Measurements from ENCODE around the gene BIN1. TPM values are rescaled to one million over a fixed set of nuclear protein-coding genes. Genes with fewer than 3 reads are reported as not detected.

Gene BIN1
- total RNA-seq, 1 experiment from 2014 or later: 42.5 TPM

DNA sequence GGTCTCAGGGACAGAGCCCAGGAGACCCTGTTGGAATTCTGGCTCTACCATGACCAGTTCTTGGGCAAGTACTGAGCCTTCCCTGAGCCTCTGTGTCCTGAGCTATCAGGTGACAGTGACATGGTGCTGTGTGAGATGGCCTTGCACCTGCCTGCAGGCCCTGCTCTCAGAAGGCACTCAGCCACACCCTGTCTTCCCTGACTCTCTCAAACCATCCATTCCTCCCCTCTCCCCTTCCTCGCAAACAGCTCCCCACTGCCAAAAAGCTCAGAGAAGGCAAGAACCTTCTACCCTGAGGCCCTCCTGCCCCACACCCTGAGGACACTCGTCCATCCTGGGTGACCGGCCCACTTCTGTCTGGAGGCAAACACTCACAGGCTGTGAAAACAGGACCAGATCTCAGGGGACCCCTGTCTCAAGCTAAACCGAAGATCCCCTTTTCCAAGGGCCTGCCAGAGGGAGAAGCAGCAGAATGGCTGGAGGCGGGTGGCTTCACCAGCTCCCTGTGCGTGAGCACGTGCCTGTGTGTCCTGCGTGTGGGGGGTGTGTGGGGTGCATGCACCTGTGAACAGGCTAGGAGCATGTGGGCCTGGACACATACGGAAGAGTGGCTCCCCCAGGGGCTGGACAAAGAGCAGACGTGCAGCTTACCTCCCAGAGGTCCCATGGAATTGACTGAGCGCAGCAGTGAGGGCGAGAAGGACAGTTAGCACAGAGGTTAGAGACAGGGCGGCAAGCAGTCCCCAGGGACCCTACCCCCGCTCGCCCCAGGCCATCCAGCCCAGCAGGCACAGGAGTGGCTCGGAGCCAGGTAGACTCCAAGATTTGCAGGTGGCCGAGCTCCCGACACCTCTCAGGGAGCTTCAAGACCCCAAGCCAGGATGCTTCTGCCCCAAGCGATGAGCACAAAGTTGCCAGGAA is 53.9 kb downstream of the BIN1 start (continued):
- TF ChIP-seq, protein P1, sequence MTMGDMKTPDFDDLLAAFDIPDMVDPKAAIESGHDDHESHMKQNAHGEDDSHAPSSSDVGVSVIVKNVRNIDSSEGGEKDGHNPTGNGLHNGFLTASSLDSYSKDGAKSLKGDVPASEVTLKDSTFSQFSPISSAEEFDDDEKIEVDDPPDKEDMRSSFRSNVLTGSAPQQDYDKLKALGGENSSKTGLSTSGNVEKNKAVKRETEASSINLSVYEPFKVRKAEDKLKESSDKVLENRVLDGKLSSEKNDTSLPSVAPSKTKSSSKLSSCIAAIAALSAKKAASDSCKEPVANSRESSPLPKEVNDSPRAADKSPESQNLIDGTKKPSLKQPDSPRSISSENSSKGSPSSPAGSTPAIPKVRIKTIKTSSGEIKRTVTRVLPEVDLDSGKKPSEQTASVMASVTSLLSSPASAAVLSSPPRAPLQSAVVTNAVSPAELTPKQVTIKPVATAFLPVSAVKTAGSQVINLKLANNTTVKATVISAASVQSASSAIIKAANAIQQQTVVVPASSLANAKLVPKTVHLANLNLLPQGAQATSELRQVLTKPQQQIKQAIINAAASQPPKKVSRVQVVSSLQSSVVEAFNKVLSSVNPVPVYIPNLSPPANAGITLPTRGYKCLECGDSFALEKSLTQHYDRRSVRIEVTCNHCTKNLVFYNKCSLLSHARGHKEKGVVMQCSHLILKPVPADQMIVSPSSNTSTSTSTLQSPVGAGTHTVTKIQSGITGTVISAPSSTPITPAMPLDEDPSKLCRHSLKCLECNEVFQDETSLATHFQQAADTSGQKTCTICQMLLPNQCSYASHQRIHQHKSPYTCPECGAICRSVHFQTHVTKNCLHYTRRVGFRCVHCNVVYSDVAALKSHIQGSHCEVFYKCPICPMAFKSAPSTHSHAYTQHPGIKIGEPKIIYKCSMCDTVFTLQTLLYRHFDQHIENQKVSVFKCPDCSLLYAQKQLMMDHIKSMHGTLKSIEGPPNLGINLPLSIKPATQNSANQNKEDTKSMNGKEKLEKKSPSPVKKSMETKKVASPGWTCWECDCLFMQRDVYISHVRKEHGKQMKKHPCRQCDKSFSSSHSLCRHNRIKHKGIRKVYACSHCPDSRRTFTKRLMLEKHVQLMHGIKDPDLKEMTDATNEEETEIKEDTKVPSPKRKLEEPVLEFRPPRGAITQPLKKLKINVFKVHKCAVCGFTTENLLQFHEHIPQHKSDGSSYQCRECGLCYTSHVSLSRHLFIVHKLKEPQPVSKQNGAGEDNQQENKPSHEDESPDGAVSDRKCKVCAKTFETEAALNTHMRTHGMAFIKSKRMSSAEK (CRISPR knock-in tag; IDR thresholded peaks at IDR 0.05; ENCODE audit: borderline replicate concordance): no peak
- TF ChIP-seq, protein P2, sequence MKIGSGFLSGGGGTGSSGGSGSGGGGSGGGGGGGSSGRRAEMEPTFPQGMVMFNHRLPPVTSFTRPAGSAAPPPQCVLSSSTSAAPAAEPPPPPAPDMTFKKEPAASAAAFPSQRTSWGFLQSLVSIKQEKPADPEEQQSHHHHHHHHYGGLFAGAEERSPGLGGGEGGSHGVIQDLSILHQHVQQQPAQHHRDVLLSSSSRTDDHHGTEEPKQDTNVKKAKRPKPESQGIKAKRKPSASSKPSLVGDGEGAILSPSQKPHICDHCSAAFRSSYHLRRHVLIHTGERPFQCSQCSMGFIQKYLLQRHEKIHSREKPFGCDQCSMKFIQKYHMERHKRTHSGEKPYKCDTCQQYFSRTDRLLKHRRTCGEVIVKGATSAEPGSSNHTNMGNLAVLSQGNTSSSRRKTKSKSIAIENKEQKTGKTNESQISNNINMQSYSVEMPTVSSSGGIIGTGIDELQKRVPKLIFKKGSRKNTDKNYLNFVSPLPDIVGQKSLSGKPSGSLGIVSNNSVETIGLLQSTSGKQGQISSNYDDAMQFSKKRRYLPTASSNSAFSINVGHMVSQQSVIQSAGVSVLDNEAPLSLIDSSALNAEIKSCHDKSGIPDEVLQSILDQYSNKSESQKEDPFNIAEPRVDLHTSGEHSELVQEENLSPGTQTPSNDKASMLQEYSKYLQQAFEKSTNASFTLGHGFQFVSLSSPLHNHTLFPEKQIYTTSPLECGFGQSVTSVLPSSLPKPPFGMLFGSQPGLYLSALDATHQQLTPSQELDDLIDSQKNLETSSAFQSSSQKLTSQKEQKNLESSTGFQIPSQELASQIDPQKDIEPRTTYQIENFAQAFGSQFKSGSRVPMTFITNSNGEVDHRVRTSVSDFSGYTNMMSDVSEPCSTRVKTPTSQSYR (CRISPR knock-in tag; IDR thresholded peaks at IDR 0.05): no peak
- TF ChIP-seq RORB (CRISPR knock-in tag; IDR thresholded peaks at IDR 0.05) (no peak), HMGA2 (CRISPR knock-in tag; IDR thresholded peaks at IDR 0.05) (no peak)

DNA sequence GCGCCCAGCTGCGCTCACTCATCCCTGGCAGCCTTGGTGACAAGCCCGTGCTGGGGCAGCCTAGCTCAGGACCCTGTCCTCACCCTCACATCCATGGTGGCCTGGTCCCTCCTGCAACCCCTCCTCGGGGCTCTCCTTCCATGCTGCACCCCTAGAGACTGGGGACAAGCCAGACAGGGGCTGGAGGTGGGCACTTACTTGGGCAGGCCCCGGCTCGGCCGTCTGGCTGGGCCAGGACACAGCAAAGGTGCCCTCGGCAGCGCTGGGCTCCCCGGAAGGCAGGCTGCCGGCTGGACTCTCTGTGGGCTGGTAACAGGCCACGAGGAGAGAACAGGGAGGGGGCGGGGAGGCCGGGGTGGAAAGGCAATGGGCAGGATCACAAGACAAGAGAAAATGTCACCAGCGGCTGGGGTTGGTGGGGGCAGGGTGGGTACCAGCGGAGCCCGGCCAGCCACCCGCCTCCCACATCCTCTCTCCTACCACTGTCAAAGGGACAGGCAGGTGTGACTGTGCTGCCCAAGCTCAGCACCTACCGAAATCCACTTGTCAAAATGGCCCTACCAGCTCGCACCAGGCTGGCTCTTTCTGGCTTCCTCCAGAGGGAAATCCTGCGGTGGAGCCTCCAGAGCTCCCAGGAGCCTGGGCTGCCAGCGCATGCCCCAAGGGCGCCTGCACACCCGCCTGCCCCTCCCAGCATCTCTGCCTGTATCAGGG is 54.7 kb downstream of the BIN1 start:
- H3K27me3 Mint-ChIP-seq (ENCODE audit: low read depth): no peaks in the 10 kb centered on the region
- no peaks in the 10 kb centered on the region for H3K9me3 Mint-ChIP-seq
- no peak overlapping the region for H3K4me3 Mint-ChIP-seq
- 0 out of 2 replicates have a peak, but pooled peaks cover 2% of the 10 kb centered on the region for H3K36me3 Mint-ChIP-seq
- POLR2A ChIA-PET: interaction anchor here (0.6 kb wide), 1 partner anchor 55 kb away, joined by 5 read pairs; the partner anchor contains the start of gene BIN1
- ATAC-seq (no peak), DNase-seq (ENCODE audit: low spot score) (peak; percentile 4)
- H3K4me1 Mint-ChIP-seq: no peaks in the 10 kb centered on the region
- no peak overlapping the region for H3K27ac Mint-ChIP-seq
- CTCF ChIA-PET: interaction anchor here (2.9 kb wide), 1 partner anchor 15 kb away, joined by 15 read pairs; no protein-coding TSS in a partner anchor
- TF ChIP-seq ESRRA (CRISPR knock-in tag; IDR thresholded peaks at IDR 0.05; ENCODE audit: borderline replicate concordance) (no peak), ATF1 (CRISPR knock-in tag; IDR thresholded peaks at IDR 0.05) (no peak), TEAD1 (CRISPR knock-in tag; IDR thresholded peaks at IDR 0.05) (no peak), JUN (CRISPR knock-in tag; IDR thresholded peaks at IDR 0.05) (no peak), NFE2L1 (CRISPR knock-in tag; IDR thresholded peaks at IDR 0.05) (no peak), MLX (CRISPR knock-in tag; IDR thresholded peaks at IDR 0.05) (no peak), AFF4 (CRISPR knock-in tag; IDR thresholded peaks at IDR 0.05; ENCODE audit: borderline replicate concordance) (no peak), AR (CRISPR knock-in tag; IDR thresholded peaks at IDR 0.05) (no peak)
- TF ChIP-seq, protein P3, sequence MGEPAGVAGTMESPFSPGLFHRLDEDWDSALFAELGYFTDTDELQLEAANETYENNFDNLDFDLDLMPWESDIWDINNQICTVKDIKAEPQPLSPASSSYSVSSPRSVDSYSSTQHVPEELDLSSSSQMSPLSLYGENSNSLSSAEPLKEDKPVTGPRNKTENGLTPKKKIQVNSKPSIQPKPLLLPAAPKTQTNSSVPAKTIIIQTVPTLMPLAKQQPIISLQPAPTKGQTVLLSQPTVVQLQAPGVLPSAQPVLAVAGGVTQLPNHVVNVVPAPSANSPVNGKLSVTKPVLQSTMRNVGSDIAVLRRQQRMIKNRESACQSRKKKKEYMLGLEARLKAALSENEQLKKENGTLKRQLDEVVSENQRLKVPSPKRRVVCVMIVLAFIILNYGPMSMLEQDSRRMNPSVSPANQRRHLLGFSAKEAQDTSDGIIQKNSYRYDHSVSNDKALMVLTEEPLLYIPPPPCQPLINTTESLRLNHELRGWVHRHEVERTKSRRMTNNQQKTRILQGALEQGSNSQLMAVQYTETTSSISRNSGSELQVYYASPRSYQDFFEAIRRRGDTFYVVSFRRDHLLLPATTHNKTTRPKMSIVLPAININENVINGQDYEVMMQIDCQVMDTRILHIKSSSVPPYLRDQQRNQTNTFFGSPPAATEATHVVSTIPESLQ (CRISPR knock-in tag; IDR thresholded peaks at IDR 0.05): no peak
